HFFc6 (cell line): ENCODE results near the gene CEP57L1. TPM values are rescaled to one million over a fixed set of nuclear protein-coding genes. Genes with fewer than 3 reads are reported as not detected.
"Not testable (repeated sequence)": the region's sequence is repeated elsewhere in the genome, so short reads cannot be mapped to it uniquely, and the experiment has no call there.

Experiments used
- DNase-seq: peaks from one replicate; pipeline ENCODE4 v3.0.0-alpha.2; 2018
- H3K27ac Mint-ChIP-seq: 2 replicates; pipeline ENCODE4 v1.8.0; 2020; ENCODE audit warnings: mild to moderate bottlenecking, mixed read lengths
- H3K27me3 Mint-ChIP-seq: 2 replicates; pipeline ENCODE4 v1.8.0; 2021; ENCODE audit warnings: mild to moderate bottlenecking, moderate library complexity, mixed read lengths; ENCODE audit not compliant: insufficient read depth
- H3K36me3 Mint-ChIP-seq: 2 replicates; pipeline ENCODE4 v1.8.0; 2021; ENCODE audit warnings: low read depth, mixed read lengths
- H3K4me1 Mint-ChIP-seq: 2 replicates; pipeline ENCODE4 v1.8.0; 2020; ENCODE audit warnings: low read depth, mixed read lengths
- H3K4me3 Mint-ChIP-seq: 2 replicates; pipeline ENCODE4 v1.8.0; 2020; ENCODE audit warnings: mild to moderate bottlenecking, moderate library complexity, mixed read lengths
- H3K9me3 Mint-ChIP-seq: 2 replicates; pipeline ENCODE4 v1.8.0; 2020; ENCODE audit warnings: mild to moderate bottlenecking, mixed read lengths
- CTCF ChIP-seq: fragments of 200-600 bp; sonication (generic); IDR thresholded peaks from 2 replicates; pipeline ENCODE4 v1.5.0; 2021; ENCODE audit warnings: antibody characterized with exemption, mild to moderate bottlenecking
- total RNA-seq, 6 experiments: library from RNA; stranded (reverse); fragmentation: NEBNext Ultra II Directional; extraction: Animal tissue kit (Norgen Biotek cat#: 25700); gene quantifications; 2 replicates in 1 of 6; 3 replicates in 5 of 6; pipeline ENCODE4 v1.2.3, GENCODE V29; 2021

CEP57L1 gene
- total RNA-seq, 6 experiments from 2014 or later, result 16.3 to 24.9 (median 21.6) TPM

GRCh38 chr6:109125504-109125903, 30.2 kb downstream of the CEP57L1 start:
- no peaks in the 10 kb centered on the region for H3K27me3 Mint-ChIP-seq
- H3K27ac Mint-ChIP-seq, result no peak overlapping the region
- DNase-seq, result no peak

DNA sequence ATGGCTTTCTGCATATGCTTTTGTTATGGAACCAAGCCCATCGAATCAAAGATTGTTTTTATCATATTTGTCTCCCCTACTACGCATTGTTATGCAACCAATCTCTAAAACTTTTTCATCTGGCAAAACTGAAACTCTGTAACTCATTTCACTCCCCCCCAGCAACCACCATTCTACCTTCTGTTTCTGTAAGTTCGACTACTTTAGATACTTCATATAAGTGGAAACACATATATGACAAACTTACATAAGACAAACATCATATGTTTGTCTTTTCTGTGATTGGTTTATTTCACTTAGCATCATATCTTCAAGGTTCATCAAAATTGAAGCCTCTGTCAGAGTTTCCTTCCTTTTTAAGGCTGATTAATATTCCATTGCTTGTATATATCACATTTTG, 34.8 kb downstream of the CEP57L1 start:
- DNase-seq, result no peak
- Mint-ChIP-seq H3K27me3 (no peaks in the 10 kb centered on the region), H3K9me3 (no peaks in the 10 kb centered on the region), H3K27ac (no peak overlapping the region), H3K36me3 (peaks cover 24% of the 10 kb centered on the region), H3K4me3 (no peak overlapping the region), H3K4me1 (peaks cover 8% of the 10 kb centered on the region; the same call in 1 of the 2 replicates)
- no peak for TF ChIP-seq CTCF

More at GRCh38 chr6:109125504-109125903, 30.2 kb downstream of the CEP57L1 start:
- TF ChIP-seq CTCF, result no peak
- Mint-ChIP-seq H3K4me3 (no peak overlapping the region), H3K4me1 (peaks cover 12% of the 10 kb centered on the region), H3K36me3 (peaks cover 4% of the 10 kb centered on the region; the same call in 1 of the 2 replicates), H3K9me3 (no peaks in the 10 kb centered on the region)

DNA sequence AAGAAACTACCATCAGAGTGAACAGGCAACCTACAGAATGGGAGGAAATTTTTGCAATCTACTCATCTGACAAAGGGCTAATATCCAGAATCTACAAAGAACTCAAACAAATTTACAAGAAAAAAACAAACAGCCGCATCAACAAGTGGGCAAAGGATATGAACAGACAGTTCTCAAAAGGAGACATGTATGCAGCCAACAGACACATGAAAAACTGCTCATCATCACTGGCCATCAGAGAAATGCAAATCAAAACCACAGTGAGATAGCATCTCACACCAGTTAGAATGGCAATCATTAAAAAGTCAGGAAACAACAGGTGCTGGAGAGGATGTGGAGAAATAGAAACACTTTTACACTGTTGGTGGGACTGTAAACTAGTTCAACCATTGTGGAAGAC, 40.3 kb downstream of the CEP57L1 start:
- not testable (repeated sequence) for DNase-seq, H3K27me3 Mint-ChIP-seq, H3K9me3 Mint-ChIP-seq, H3K27ac Mint-ChIP-seq, H3K4me3 Mint-ChIP-seq
- H3K36me3 Mint-ChIP-seq, result peaks cover 20% of the 10 kb centered on the region
- H3K4me1 Mint-ChIP-seq, result peaks cover 15% of the 10 kb centered on the region

DNA sequence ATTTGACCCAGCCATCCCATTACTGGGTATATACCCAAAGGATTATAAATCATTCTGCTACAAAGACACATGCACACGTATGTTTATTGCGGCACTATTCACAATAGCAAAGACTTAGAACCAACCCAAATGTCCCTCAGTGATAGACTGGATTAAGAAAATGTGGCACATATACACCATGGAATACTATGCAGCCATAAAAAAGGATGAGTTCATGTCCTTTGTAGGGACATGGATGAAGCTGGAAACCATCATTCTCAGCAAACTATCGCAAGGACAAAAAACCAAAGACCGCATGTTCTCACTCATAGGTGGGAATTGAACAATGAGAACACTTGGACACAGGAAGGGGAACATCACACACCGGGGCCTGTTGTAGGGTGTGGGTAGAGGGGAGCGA, 40.7 kb downstream of the CEP57L1 start:
- H3K9me3 Mint-ChIP-seq, H3K27me3 Mint-ChIP-seq, H3K27ac Mint-ChIP-seq, H3K4me3 Mint-ChIP-seq, DNase-seq: not testable (repeated sequence)
- H3K36me3 Mint-ChIP-seq, result peaks cover 20% of the 10 kb centered on the region
- peaks cover 15% of the 10 kb centered on the region for H3K4me1 Mint-ChIP-seq

- Mint-ChIP-seq H3K36me3 (peaks cover 20% of the 10 kb centered on the region), H3K4me1 (peaks cover 13% of the 10 kb centered on the region)
- H3K9me3 Mint-ChIP-seq, H3K27ac Mint-ChIP-seq, H3K27me3 Mint-ChIP-seq, DNase-seq, H3K4me3 Mint-ChIP-seq: not testable (repeated sequence)
Observed at GRCh38 chr6:109136530-109136929, 41.2 kb downstream of the CEP57L1 start.

DNA sequence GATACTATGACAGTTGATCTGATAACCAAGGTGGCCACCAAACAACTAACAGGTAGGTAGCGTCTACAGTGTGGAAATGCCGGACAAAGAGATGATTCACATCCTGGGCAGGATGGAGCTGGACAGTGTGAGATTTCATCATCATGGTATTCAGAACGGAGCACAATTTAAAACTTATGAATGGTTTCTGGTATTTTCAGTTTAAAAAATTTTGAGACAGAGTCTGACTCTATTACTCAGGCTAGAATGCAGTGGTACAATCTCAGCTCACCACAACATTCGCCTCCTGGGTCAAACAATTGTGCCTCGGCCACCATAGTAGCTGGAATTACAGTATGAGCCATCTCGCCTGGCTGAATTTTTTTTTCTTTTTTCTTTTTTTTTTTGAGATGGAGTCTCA, 43.8 kb downstream of the CEP57L1 start:
- no peak for TF ChIP-seq CTCF
- DNase-seq, result peak; percentile 41
- peak overlapping the region; percentile 36 for H3K4me3 Mint-ChIP-seq
- H3K27ac Mint-ChIP-seq, result peak overlapping the region; percentile 76
- H3K9me3 Mint-ChIP-seq, result no peaks in the 10 kb centered on the region
- H3K27me3 Mint-ChIP-seq, result no peaks in the 10 kb centered on the region
- H3K36me3 Mint-ChIP-seq, result peaks cover 23% of the 10 kb centered on the region
- peaks cover 13% of the 10 kb centered on the region for H3K4me1 Mint-ChIP-seq

GRCh38 chr6:109142067-109142466, 46.8 kb downstream of the CEP57L1 start:
- not testable (repeated sequence) for H3K9me3 Mint-ChIP-seq, DNase-seq, H3K27ac Mint-ChIP-seq, H3K4me3 Mint-ChIP-seq, H3K27me3 Mint-ChIP-seq
- peaks cover 13% of the 10 kb centered on the region for H3K36me3 Mint-ChIP-seq
- peaks cover 13% of the 10 kb centered on the region for H3K4me1 Mint-ChIP-seq

GRCh38 chr6:109143191-109143590, 47.9 kb downstream of the CEP57L1 start:
- H3K4me1 Mint-ChIP-seq, result peaks cover 13% of the 10 kb centered on the region
- no peak overlapping the region for H3K27ac Mint-ChIP-seq
- no peak for TF ChIP-seq CTCF
- peaks cover 18% of the 10 kb centered on the region for H3K36me3 Mint-ChIP-seq
- no peaks in the 10 kb centered on the region for H3K27me3 Mint-ChIP-seq
- DNase-seq, result no peak
- no peak overlapping the region for H3K4me3 Mint-ChIP-seq
- H3K9me3 Mint-ChIP-seq, result no peaks in the 10 kb centered on the region

DNA sequence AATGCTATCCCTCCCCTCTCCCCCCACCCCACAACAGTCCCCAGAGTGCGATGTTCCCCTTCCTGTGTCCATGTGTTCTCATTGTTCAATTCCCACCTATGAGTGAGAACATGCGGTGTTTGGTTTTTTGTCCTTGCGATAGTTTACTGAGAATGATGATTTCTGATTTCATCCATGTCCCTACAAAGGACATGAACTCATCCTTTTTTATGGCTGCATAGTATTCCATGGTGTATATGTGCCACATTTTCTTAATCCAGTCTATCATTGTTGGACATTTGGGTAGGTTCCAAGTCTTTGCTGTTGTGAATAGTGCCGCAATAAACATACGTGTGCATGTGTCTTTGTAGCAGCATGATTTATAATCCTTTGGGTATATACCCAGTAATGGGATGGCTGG, 52.9 kb downstream of the CEP57L1 start:
- not testable (repeated sequence) for H3K9me3 Mint-ChIP-seq, H3K4me1 Mint-ChIP-seq, DNase-seq, H3K27me3 Mint-ChIP-seq, H3K27ac Mint-ChIP-seq, H3K4me3 Mint-ChIP-seq
- peaks cover 26% of the 10 kb centered on the region for H3K36me3 Mint-ChIP-seq

- H3K27ac Mint-ChIP-seq, result not testable (repeated sequence)
Observed at GRCh38 chr6:109148716-109149115, 53.4 kb downstream of the CEP57L1 start.

More at GRCh38 chr6:109148716-109149115, 53.4 kb downstream of the CEP57L1 start:
- H3K4me1 Mint-ChIP-seq, H3K4me3 Mint-ChIP-seq, DNase-seq, H3K27me3 Mint-ChIP-seq, H3K9me3 Mint-ChIP-seq: not testable (repeated sequence)
- H3K36me3 Mint-ChIP-seq, result peaks cover 25% of the 10 kb centered on the region
